ENCODE data around the gene KCTD20.

- TF ChIP-seq ZFX (IDR thresholded peaks at IDR 0.05) (no peak), FOSL1 (IDR thresholded peaks at IDR 0.05; ENCODE audit: low read depth) (no peak), REST (IDR thresholded peaks at IDR 0.05; ENCODE audit: low read depth) (no peak), MAX (IDR thresholded peaks at IDR 0.05) (no peak), TCF7L2 (IDR thresholded peaks at IDR 0.05; ENCODE audit: borderline replicate concordance, extremely low read depth, insufficient read depth, insufficient read length) (no peak)
These were observed 20.9 kb downstream of the KCTD20 start for GRCh38 chr6:36463676-36464075.

Measured in HCT116 (cell line).